Fibroblast of villous mesenchyme (primary cell): Measurements from ENCODE around the gene ARHGAP6. TPM values are rescaled to one million over a fixed set of nuclear protein-coding genes. Genes with fewer than 3 reads are reported as not detected.

Experiments used
- DNase-seq: peaks from one replicate; pipeline ENCODE4 v3.0.0-alpha.2; 2010; ENCODE audit warnings: low read depth
- H3K4me3 ChIP-seq: 2 replicates; pipeline ENCODE4 v1.5.1; 2011; ENCODE audit warnings: low read depth, mild to moderate bottlenecking, low read length
- CTCF ChIP-seq: IDR thresholded peaks from 2 replicates; pipeline ENCODE4 v1.5.1; 2012; ENCODE audit warnings: low read depth, mild to moderate bottlenecking, low read length; ENCODE audit not compliant: insufficient read depth
- total RNA-seq: library from RNA; depleted of rRNA; stranded (reverse); fragments of >200 nt; gene quantifications from 2 replicates; pipeline ENCODE4 v1.2.3, GENCODE V29; 2012

The ARHGAP6 gene
- total RNA-seq, 1 donor, result 1.7 TPM

- H3K4me3 ChIP-seq, result no peak overlapping the region
- DNase-seq, result no peak
- no peak for TF ChIP-seq CTCF
Measured at GRCh38 chrX:11474576-11474975, 191.1 kb downstream of the ARHGAP6 start.

- DNase-seq, result no peak
- TF ChIP-seq CTCF, result no peak
- H3K4me3 ChIP-seq, result no peak overlapping the region
Measured at GRCh38 chrX:11474021-11474420, 191.7 kb downstream of the ARHGAP6 start.

GRCh38 chrX:11472879-11473278, 192.8 kb downstream of the ARHGAP6 start:
- no peak overlapping the region for H3K4me3 ChIP-seq
- no peak for TF ChIP-seq CTCF
- no peak for DNase-seq

GRCh38 chrX:11472381-11472780, 193.3 kb downstream of the ARHGAP6 start:
- no peak overlapping the region for H3K4me3 ChIP-seq
- DNase-seq, result no peak

GRCh38 chrX:11470250-11470974, 195.3 kb downstream of the ARHGAP6 start:
- peak; percentile 11 for DNase-seq
- H3K4me3 ChIP-seq, result no peak overlapping the region
- TF ChIP-seq CTCF, result no peak

More at GRCh38 chrX:11472381-11472780, 193.3 kb downstream of the ARHGAP6 start:
- TF ChIP-seq CTCF, result no peak

- H3K4me3 ChIP-seq, result no peak overlapping the region
- DNase-seq, result peak; percentile 29
- TF ChIP-seq CTCF, result no peak
Measured at GRCh38 chrX:11465648-11466411, 199.9 kb downstream of the ARHGAP6 start.
